OCI-LY7 (cell line): ENCODE results near the gene ZDHHC19. TPM values are rescaled to one million over a fixed set of nuclear protein-coding genes. Genes with fewer than 3 reads are reported as not detected.

ENCODE experiments used
- BruUV-seq: library from RNA; stranded (reverse); fragments of 400-500 nt; replicated peaks from 2 replicates; lab custom pipeline; 2021; lab: Mats Ljungman, UMichigan
- CTCF ChIA-PET: fragments of 300-600 bp; sonication (Branson Sonifier 250); formaldehyde crosslinking; loops from one replicate; lab custom pipeline; 2022; ENCODE audit warnings: antibody characterized with exemption; ENCODE audit not compliant: unreplicated experiment; lab: Charles Lee
- POLR2A ChIA-PET: fragments of 300-600 bp; sonication (Branson Sonifier 250); formaldehyde crosslinking; loops from one replicate; lab custom pipeline; 2022; ENCODE audit warnings: antibody characterized with exemption; lab: Charles Lee
- DNase-seq: peaks from one replicate; pipeline ENCODE4 v3.0.0-alpha.2; 2015; ENCODE audit warnings: low spot score
- H2AFZ ChIP-seq: fragments of 200-600 bp; sonication (generic), shearing (Covaris generic); 2 replicates; pipeline ENCODE4 v1.6.1; 2014; ENCODE audit warnings: mild to moderate bottlenecking, antibody characterized with exemption, low read length, moderate library complexity
- H3K27ac ChIP-seq: fragments of 200-600 bp; sonication (generic); 2 replicates; pipeline ENCODE4 v1.5.1; 2014; ENCODE audit warnings: mixed run types, low read depth, mild to moderate bottlenecking, moderate library complexity, low read length, inconsistent platforms; ENCODE audit not compliant: poor library complexity, severe bottlenecking
- H3K36me3 ChIP-seq: fragments of 200-600 bp; sonication (generic); 2 replicates; pipeline ENCODE4 v1.6.1; 2014; ENCODE audit warnings: mild to moderate bottlenecking, antibody characterized with exemption, low read length, moderate library complexity, mixed read lengths; ENCODE audit not compliant: insufficient read depth
- H3K4me1 ChIP-seq: fragments of 200-600 bp; sonication (generic); 2 replicates; pipeline ENCODE4 v1.5.1; 2014; ENCODE audit warnings: mild to moderate bottlenecking, low read length; ENCODE audit not compliant: insufficient read depth, poor library complexity, severe bottlenecking
- H3K4me2 ChIP-seq: fragments of 200-600 bp; sonication (generic); 2 replicates; pipeline ENCODE4 v1.6.1; 2014; ENCODE audit warnings: mild to moderate bottlenecking, low read length
- H3K4me3 ChIP-seq: fragments of 200-600 bp; sonication (generic); 2 replicates; pipeline ENCODE4 v1.5.1; 2014; ENCODE audit warnings: mild to moderate bottlenecking, low read depth, low read length; ENCODE audit not compliant: poor library complexity, severe bottlenecking
- H3K79me2 ChIP-seq: fragments of 200-600 bp; sonication (generic); 2 replicates; pipeline ENCODE4 v1.6.1; 2016; ENCODE audit warnings: low read depth, mild to moderate bottlenecking, low read length, moderate library complexity, mixed read lengths; ENCODE audit not compliant: insufficient read depth
- H3K9me2 ChIP-seq: fragments of 200-600 bp; sonication (generic); 2 replicates; pipeline ENCODE4 v1.6.1; 2016; ENCODE audit warnings: mild to moderate bottlenecking, low read length, mixed read lengths; ENCODE audit not compliant: insufficient read depth
- H3K9me3 ChIP-seq: fragments of 200-600 bp; sonication (generic); 2 replicates; pipeline ENCODE4 v1.6.1; 2014; ENCODE audit warnings: mild to moderate bottlenecking, mixed run types, low read length, mixed read lengths
- H4K20me1 ChIP-seq: fragments of 200-600 bp; sonication (generic); 2 replicates; pipeline ENCODE4 v1.6.1; 2014; ENCODE audit warnings: mild to moderate bottlenecking, antibody characterized with exemption, low read length, moderate library complexity, mixed read lengths; ENCODE audit not compliant: insufficient read depth
- EZH2phosphoT487 ChIP-seq: fragments of 200-600 bp; sonication (generic); IDR thresholded peaks from 2 replicates; pipeline ENCODE4 v1.6.1; 2018; ENCODE audit warnings: low read depth, borderline replicate concordance, mild to moderate bottlenecking, mixed run types, antibody characterized with exemption, low read length, moderate library complexity, mixed read lengths
- intact Hi-C: fragments of 100-400 bp; cut with micrococcal nuclease; formaldehyde crosslinking; loops from one replicate; pipeline ENCODE4 v1.10.0; 2022; ENCODE audit not compliant: unreplicated experiment
- total RNA-seq, 2 experiments: library from RNA; depleted of rRNA in 1 of 2; stranded (reverse); fragments of >200 nt in 1 of 2; shearing (Covaris generic) in 1 of 2; gene quantifications; 2 replicates each; pipeline ENCODE4 v1.2.3, GENCODE V29; 2014 to 2022
- TF ChIP-seq, protein P1 (sequence below): fragments of 200-600 bp; sonication (generic); conservative IDR thresholded peaks from 2 replicates; pipeline ENCODE4 v1.5.1; 2014; ENCODE audit warnings: mild to moderate bottlenecking, antibody characterized with exemption, low read length, moderate library complexity, mixed read lengths

The ZDHHC19 gene
- total RNA-seq, 2 experiments from 2014 or later: not detected

DNA sequence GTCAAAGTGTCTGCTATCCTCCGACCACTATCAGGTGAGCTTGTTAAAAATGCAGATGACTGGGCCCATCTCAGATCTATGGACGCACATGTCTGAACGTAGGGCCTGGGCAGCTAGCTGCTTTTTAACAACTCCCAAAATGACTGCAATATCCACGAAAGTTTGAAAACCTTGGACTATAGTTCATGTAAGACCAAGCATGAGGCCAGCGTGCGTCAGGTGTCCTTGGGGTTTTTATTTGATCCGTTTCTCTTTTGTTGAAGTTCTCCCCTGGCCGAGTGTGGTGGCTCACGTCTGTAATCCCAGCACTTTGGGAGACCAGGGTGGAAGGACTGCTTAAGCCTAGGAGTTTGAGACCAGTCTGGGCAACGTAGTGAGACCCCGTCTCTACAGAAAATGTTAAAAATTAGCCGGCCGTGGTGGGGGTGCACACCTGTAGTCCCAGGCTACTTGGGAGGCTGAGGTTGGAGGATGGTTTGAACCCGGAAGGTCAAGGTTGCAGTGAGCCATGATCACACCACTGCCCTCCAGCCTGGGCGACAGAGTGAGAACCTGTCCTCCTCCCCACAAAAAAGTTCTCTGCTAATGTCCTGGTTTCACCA is 14.7 kb upstream of the ZDHHC19 start:
- Histone ChIP-seq H3K4me2 (no peak overlapping the region), H2AFZ (no peak overlapping the region), H3K79me2 (no peaks in the 10 kb centered on the region), H3K9me2 (no peaks in the 10 kb centered on the region), H3K4me3 (no peak overlapping the region), H3K4me1 (no peaks in the 10 kb centered on the region), H3K27ac (no peak overlapping the region), H3K36me3 (no peaks in the 10 kb centered on the region), H4K20me1 (no peaks in the 10 kb centered on the region), H3K9me3 (no peaks in the 10 kb centered on the region)
- CTCF ChIA-PET: no interaction called here
- TF ChIP-seq, protein P1, sequence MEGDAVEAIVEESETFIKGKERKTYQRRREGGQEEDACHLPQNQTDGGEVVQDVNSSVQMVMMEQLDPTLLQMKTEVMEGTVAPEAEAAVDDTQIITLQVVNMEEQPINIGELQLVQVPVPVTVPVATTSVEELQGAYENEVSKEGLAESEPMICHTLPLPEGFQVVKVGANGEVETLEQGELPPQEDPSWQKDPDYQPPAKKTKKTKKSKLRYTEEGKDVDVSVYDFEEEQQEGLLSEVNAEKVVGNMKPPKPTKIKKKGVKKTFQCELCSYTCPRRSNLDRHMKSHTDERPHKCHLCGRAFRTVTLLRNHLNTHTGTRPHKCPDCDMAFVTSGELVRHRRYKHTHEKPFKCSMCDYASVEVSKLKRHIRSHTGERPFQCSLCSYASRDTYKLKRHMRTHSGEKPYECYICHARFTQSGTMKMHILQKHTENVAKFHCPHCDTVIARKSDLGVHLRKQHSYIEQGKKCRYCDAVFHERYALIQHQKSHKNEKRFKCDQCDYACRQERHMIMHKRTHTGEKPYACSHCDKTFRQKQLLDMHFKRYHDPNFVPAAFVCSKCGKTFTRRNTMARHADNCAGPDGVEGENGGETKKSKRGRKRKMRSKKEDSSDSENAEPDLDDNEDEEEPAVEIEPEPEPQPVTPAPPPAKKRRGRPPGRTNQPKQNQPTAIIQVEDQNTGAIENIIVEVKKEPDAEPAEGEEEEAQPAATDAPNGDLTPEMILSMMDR: no peak
- no peak for TF ChIP-seq EZH2phosphoT487
- DNase-seq: no peak
- POLR2A ChIA-PET: interaction anchor here (0.5 to 1.4 kb wide), 3 partner anchors 9 to 645 kb away, joined by 3 read pairs; no protein-coding TSS in a partner anchor
- intact Hi-C loops: no loop called here
- BruUV-seq: no TSS peak

DNA sequence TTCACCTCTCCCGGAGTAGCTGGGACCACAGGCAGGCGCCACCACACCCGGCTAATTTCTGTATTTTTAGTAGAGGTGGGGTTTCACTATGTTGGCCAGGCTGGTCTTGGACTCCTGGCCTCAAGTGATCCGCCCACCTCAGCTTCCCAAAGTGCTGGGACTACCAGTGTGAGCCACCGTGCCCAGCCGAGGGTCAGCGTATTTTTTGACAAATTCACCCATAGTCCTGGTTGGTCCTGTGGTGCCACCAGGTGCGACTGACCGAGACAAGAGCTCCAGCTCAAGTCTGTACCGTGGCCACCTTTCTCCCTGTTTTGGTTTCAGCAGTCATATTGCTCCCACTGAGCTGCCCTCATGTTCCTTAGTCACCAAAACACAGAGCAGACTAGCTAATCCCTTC is 13.9 kb upstream of the ZDHHC19 start:
- ChIA-PET POLR2A (interaction anchor here (0.5 to 1.4 kb wide), 3 partner anchors 10 to 644 kb away, joined by 3 read pairs; no protein-coding TSS in a partner anchor), CTCF (no interaction called here)
- Histone ChIP-seq H3K9me3 (no peaks in the 10 kb centered on the region), H3K4me1 (no peaks in the 10 kb centered on the region), H4K20me1 (no peaks in the 10 kb centered on the region), H3K4me3 (no peak overlapping the region), H3K36me3 (no peaks in the 10 kb centered on the region), H3K9me2 (no peaks in the 10 kb centered on the region), H3K4me2 (no peak overlapping the region), H3K79me2 (no peaks in the 10 kb centered on the region), H3K27ac (no peak overlapping the region), H2AFZ (no peak overlapping the region)
- TF ChIP-seq, protein P1: no peak
- no peak for TF ChIP-seq EZH2phosphoT487
- no peak for DNase-seq
- intact Hi-C loops: no loop called here
- no TSS peak for BruUV-seq

DNA sequence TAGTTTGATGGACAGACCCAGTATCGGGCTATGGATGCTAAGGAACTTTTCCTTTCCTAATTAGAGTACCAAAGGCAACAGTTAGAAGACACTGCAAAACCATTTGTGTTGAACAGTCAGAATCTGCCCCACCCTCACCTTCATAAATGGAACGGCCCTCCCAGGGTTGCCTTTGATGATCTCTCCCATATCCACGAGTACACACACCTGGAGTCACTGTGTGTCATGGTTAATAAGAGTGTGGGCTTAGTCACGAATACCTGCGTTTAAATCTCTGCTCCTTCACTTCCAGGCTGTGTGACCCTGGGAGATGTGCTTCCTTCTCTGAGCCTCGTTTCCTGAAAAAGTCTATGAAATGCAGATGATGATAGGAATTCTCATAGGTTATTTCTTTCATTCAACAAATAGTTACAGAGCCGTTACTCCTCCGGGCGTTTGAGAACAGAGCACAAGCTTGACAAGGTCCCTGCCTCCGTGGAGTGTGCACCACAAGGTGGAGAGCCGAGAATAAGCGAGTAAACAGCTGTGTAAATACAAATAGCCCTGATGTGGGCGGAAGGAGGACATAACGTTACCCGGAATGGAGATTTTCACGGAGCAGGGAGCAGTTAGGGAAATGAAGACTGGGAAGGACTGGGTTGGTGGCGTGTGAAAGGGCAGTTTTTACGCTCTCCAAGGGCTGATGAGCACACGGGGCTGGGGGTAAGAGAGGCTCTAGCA is 11.8 kb upstream of the ZDHHC19 start:
- no peaks in the 10 kb centered on the region for H4K20me1 ChIP-seq
- CTCF ChIA-PET: no interaction called here
- H3K4me3 ChIP-seq: no peak overlapping the region
- peaks cover 10% of the 10 kb centered on the region for H3K4me1 ChIP-seq
- no TSS peak for BruUV-seq
- H2AFZ ChIP-seq: no peak overlapping the region
- no peak overlapping the region for H3K4me2 ChIP-seq
- intact Hi-C loops: no loop called here
- POLR2A ChIA-PET: interaction anchor here (0.6 kb wide), 1 partner anchor 120 kb away, joined by 3 read pairs; no protein-coding TSS in a partner anchor
- no peaks in the 10 kb centered on the region for H3K36me3 ChIP-seq
- TF ChIP-seq, protein P1: no peak
- TF ChIP-seq EZH2phosphoT487: no peak
- DNase-seq: no peak
- H3K9me3 ChIP-seq: no peaks in the 10 kb centered on the region
- H3K79me2 ChIP-seq: no peaks in the 10 kb centered on the region
- H3K27ac ChIP-seq: no peak overlapping the region
- no peaks in the 10 kb centered on the region for H3K9me2 ChIP-seq
